Choroid plexus epithelial cell (primary cell): ENCODE measurements around the gene LIN7B.
"Not testable (repeated sequence)": the region's sequence is repeated elsewhere in the genome, so short reads cannot be mapped to it uniquely, and the experiment has no call there.

Source experiments
- DNase-seq: peaks from one replicate; pipeline ENCODE4 v3.0.0-alpha.2; 2010; ENCODE audit warnings: low read depth
- H3K4me3 ChIP-seq: 2 replicates; pipeline ENCODE4 v1.5.1; 2011; ENCODE audit warnings: low read depth, mild to moderate bottlenecking, control low read depth, low read length, moderate library complexity
- TF ChIP-seq, protein P1 (sequence below): conservative IDR thresholded peaks from 2 replicates; pipeline ENCODE4 v1.5.1; 2011; ENCODE audit warnings: low read depth, mild to moderate bottlenecking, control low read depth, inconsistent platforms, low read length, moderate library complexity

The LIN7B gene

DNA sequence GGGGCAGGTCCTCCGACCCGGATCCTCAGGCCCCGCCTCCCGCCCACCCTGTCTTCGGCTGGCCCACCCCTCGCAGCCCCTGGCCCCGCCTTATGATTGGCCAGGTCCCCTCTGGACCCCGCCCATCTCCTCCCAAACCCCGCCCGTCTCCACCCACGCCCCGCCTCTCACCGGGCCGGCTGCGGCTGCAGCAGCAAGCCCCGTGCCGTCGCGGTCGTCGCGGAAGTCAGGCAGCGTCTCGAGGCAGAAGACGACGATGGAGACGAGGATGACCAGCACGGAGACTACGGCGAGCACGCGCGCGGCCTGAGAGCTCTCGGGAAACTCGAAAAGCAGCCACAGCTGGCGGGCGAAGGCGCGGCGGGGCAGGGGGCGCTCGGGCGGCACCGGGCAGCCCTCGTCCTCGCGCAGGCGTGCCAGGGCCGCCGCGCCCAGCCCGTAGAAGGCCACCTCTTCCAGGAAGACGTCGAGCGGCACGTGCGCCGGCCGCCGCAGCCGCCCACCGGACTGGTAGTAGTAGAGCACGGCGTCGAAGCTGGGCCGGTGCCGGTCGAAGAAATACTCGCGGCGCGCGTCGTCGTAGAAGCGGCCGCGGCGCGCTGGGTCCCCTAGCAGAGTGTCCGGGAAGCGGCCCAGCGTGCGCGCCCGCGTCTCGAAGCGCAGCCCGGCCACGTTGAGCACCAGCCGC is 42.2 kb upstream of the LIN7B start:
- no peak overlapping the region for H3K4me3 ChIP-seq
- no peak for DNase-seq

DNA sequence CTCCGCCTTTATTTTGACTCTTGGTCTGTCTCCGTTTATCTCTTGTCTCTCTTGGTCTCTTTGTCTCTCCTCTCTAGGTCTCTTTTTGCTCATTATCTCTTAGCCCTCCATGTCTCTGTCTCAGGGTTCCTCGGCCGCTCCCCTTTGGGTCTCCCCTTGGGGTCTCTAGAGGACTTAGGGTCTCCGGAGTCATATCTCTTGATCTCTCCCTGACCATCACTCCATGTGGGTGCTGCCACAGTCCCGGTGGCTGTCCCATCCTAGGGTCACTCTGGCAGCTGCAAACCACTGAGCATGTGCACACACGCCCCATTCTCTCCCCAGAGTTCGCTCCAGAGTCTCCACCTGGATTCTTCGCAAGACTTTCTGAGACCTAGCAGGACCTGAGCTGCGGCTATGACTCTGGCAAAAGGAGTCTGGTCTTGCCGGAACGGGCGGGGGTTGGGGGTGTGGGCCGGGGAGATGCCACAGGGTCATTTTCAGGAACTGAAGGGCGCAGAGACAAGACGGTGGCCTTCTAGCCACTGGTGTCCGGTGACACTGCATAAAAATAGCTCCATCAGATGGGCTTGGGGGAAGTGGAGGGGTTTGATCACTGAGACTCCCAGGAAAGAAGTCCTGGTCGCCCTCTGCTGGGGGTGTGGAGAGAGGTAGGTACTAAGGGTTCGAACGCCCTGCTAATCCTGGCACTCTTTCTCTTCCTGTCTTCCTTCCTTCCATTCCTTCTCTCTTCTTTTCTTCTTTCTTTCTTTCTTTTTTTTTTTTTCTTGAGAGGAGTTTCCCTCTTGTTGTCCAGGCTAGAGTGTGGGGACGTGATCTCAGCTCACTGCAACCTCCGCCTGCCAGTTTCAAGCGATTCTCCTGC is 40.4 kb upstream of the LIN7B start:
- TF ChIP-seq, protein P1, sequence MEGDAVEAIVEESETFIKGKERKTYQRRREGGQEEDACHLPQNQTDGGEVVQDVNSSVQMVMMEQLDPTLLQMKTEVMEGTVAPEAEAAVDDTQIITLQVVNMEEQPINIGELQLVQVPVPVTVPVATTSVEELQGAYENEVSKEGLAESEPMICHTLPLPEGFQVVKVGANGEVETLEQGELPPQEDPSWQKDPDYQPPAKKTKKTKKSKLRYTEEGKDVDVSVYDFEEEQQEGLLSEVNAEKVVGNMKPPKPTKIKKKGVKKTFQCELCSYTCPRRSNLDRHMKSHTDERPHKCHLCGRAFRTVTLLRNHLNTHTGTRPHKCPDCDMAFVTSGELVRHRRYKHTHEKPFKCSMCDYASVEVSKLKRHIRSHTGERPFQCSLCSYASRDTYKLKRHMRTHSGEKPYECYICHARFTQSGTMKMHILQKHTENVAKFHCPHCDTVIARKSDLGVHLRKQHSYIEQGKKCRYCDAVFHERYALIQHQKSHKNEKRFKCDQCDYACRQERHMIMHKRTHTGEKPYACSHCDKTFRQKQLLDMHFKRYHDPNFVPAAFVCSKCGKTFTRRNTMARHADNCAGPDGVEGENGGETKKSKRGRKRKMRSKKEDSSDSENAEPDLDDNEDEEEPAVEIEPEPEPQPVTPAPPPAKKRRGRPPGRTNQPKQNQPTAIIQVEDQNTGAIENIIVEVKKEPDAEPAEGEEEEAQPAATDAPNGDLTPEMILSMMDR: peak; percentile 49
- H3K4me3 ChIP-seq: no peak overlapping the region
- no peak for DNase-seq

More for the DNA sequence above, 42.2 kb upstream of the LIN7B start:
- TF ChIP-seq, protein P1: no peak

DNA sequence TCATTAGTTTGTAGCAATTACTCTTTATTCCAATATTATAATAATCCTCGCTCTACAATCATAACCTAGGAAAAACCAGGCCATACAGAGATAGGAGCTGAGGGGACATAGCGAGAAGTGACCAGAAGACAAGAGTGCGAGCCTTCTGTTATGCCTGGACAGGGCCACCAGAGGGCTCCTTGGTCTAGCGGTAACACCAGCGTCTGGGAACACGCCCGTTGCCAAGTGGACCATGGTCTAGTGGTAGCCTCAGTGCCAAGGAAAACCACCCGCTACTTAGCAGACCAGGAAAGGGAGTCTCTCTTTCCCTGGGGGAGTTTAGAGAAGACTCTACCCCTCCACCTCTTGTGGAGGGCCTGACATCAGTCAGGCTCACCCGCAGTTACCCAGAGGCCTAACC is 39.3 kb upstream of the LIN7B start:
- not testable (repeated sequence) for H3K4me3 ChIP-seq
- TF ChIP-seq, protein P1: peak; percentile 65
- peak; percentile 62 for DNase-seq

DNA sequence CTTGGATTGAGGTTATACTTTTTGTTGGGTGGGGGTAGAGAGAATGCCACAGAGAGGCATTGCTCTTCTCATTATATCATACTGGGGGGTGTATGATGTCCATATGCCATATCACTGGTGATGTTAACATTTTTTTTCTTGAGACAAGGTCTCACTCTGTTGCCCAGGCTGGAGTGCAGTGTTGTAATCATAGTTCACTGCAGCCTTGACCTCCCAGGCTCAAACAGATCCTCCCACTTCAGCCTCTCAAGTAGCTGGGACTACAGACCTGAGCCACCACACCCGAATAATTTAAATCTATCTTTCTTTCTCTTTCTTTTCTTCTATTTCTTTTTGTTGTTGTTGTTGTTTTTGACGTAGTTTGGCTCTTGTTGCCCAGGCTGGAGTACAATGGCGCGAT is 33.8 kb upstream of the LIN7B start:
- no peak overlapping the region for H3K4me3 ChIP-seq
- no peak for DNase-seq
- TF ChIP-seq, protein P1: no peak

DNA sequence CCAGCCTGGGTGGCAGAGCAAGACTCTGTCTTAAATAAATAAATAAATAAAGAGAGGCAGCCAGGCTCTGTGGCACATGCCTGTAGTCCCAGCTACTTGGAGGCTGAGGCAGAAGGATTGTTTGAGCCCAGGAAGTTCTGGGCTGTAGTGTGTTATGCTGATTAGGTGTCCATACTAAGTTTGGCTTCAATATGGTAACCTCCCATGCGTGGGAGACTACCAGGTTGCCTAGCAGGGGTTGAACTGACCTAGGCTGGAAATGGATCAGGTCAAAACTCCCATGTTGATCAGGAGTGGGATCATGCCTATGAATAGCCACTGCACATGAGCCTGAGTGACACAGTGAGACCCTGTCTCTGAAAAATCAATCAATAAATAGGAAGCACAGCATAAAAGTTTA is 32.9 kb upstream of the LIN7B start:
- DNase-seq: no peak
- TF ChIP-seq, protein P1: no peak
- no peak overlapping the region for H3K4me3 ChIP-seq

DNA sequence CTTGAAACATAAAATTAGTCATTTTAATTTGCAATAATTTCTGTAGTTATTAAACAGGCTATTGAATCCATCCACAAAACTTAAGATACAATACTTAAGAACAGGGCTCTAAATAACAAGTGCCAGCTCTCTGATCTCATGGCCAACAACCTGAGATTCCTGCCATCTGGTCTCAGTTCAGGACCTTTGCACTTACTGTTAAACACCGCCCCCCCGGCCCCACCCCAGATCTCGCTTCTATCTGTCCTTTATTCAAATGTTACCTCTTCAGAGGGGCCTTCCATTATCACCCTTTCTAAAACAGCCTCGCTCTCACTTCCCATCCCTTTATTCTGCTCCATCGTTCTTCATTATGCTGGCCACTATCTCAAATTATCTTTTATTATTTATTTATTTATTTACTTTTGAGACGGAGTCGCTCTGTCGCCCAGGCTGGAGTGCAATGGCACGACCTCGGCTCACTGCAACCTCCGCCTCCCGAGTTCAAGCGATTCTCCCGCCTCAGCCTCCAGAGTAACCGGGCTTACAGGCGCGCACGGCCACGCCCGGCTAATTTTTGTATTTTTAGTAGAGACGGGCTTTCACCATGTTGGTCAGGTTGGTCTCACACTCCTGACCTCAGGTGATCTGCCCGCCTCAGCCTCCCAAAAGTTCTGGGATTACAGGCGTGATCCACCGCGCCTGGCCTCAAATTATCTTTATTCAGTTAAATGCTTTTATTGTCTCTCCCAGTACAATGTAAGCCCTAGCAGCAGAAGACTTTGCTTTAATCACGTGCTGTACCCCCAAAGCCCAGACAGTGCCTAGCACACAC is 29.8 kb upstream of the LIN7B start:
- H3K4me3 ChIP-seq: peak overlapping the region; percentile 74
- TF ChIP-seq, protein P1: no peak
- DNase-seq: no peak
